8988T (cell line): ENCODE results near the gene SYTL4.

Source experiments
- DNase-seq: peaks from one replicate; pipeline ENCODE4 v3.0.0; 2011

Gene SYTL4

DNA sequence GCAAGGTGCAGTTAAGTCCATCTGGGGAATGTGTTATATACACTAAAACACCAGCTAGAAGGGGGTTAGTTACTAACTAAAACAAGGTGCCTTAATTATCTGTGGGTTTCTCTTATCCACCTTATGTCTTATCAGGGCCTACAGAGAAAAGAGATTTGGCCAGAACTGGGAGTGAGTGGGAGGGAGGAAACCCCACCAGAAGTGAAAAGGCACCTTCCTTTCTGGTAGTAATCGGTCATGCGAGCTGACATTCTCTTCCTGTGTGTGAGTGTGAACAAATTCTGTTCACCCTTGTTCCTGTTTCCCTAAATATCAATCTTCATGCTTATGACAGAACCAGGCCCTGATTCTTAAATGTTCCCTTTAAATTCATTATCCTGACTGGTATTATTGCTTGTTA, 44.4 kb downstream of the SYTL4 start:
- no peak for DNase-seq

DNA sequence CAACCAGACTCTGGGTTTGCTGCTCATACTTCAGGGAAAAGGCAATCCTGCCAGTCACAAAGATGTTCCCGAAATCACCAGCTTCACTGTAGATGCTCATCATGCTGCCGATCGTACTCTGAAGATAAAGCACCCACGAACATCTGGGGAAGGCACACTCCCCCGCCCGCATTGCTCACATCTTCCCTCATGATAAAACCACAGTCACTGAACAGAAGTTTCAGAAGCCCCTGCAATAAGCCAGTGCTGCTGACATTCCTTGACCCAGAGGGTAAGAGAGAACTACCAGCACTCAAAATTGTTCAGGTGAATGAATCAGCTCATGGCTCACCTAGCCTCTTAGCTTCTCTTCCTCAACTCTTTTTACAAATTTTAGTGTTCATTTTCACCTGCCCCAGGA, 44.8 kb downstream of the SYTL4 start:
- DNase-seq: no peak

DNA sequence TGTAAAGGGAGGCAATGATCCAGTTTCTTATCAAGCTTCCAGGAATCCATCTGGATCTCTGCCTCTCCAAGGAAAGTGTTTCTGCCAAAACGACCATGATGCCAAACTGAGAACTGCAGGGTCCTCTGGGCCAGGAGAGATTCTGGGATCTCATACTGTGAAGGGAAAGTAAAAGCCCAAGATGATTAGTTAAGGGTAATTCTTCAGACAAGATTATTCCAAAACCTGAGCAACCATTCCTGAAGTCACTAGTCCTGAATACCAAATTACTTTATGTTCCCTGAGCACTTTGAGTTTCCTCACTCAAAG, 46.0 kb downstream of the SYTL4 start:
- no peak for DNase-seq

DNA sequence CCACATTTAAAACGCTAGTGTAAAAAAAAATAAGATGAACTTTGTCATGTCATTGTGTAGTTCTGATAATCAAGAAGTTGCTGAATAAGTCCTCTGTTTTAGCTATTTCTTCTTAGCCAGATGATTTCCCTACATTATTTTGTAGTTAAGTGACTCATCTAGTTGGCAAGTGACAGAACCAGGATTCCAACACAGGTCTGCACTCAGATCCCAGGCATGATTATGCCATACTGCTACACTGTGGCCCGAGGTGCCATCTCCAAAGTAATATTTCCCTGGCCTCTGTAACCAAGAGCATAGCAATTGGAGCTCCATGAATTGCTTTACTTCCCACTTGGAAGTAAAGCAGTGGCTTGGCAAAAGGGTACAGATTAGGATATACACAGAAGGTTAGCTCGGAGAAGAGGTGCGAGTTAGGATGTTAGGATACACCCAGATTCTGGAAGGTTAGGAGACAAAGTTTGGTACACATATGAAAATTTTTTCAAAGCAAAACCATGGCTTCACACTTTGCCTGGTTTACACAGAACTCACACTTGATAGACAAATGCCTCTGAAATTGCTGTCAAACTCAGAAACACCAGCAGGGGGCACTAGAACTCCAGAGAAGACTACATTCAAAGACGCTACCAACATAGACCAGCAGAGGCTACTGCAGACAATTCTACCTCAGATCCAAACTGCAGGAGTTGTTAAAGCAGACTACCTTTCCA, 46.5 kb downstream of the SYTL4 start:
- DNase-seq: peak; percentile 11

DNA sequence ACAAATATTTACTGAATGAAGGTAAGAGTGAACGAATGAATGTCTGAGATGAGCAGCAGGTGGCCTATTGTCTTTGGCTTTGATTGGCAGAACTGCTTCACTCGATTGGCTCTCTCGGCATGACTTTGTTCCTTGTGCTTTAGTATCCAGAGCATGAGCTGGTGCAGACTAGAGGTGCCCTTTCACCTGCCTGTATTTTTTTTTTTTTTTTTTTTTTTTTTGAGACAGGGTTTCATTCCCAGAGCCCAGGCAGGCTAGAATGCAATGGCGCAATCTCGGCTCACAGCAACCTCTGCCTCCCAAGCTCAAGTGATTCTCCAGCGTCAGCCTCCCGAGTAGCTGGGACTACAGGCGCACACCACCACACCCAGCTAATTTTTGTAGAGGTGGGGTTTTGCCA, 49.0 kb downstream of the SYTL4 start:
- DNase-seq: no peak

DNA sequence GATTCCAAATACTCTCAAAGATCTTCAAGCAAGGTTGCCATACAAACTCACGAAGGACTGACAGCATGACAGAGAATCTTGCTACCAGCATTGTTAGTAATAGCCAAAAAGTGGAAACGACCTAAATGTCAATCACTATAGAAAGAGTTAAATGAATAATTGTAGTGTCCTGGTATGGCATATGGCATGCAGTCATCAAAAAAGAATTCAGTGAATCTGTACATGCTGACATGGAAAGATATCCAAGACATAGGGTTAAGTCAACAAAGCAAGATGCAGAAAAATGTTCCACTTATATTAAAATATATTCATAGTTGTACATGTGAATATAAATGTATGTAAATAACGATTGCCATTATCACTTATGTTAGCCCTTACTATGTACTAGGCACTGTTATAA, 50.3 kb downstream of the SYTL4 start:
- DNase-seq: no peak

DNA sequence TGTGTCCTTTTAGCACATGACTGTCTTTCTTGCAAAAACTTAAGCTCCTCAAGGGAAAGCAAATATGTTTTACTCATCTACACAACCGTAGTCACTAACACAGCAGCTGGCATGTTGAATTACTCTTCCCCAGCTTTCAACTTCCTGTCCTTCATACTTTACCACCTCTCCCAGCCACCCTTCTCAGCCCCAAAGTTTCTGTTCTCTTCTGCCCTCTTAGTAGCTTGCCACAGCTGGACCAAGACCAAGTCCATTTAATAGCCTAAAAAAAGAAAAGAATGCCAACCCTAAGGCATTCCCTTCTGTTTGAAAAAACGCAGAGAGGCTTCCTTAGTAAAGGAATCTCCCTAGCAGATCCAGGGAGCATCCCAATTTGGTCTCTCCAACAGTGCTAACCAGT, 51.2 kb downstream of the SYTL4 start:
- no peak for DNase-seq

DNA sequence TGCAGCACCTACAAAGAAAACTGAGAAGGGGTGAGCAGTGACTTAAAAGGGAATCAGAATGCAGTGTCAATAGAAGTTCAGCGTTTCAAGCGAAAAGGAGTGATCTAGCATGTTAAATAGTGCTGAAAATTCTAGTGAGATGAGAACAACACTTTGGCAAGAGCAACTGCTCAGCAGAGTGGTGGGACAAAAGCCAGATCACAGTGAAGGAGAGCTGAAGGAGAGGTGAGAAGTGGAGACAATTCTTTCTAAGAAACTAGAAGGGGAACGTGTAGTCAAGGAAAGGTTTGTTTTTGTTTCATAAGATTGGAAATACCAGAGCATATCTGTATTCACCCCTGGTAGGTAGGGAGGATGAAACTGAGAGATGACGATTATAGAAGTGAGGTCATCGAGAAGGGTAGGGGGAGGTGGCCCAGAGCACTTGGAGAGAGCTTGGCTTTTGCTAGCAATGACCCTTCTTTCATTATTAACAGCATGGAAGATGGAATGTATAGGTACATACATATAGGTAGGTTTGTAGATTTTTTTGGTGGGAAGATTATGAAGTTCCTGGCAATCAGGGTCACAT, 54.2 kb downstream of the SYTL4 start:
- no peak for DNase-seq

DNA sequence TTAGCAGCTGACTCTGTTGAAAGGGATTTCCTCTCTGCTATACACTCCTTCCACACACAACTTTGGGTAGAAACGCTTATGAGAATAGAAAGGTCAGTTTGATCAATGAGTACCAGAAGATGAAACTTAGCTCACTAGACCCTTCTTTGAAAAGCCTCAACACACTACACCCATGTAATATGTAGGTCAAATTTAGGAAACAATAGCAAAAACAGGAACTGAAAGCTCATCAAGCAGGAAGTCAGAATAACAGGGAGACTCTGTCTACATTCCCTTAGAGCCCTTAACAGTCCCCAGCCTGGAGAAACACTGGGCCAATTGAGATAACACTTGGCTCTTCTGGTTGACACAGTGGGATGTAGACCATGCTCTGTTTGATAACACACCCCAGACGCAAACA, 57.2 kb downstream of the SYTL4 start:
- no peak for DNase-seq

DNA sequence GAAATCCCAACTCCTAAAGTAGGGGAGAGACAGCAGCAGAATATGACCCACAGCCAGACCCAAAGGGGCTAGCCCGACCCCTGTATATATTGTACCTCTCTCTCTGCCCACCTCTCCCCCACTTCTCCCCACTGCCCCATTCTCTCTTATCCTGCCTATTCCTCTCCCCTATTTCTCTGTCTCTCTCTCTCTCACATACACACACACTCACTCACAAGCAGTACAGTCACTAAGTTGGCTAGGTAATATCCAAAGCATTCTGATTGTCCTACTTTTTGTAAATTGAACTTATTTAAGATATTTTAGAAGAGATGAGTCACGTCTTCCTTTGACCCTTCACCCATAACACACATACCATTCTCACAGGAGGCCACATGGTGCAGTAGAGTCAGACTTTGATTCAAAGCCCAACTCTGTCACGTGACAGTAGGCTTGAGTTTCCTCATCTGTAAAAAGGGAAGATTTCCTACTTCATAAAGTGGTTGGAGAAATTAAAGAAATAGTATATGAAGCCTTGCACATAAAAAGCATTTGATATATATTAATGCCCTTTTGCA, 58.4 kb downstream of the SYTL4 start:
- no peak for DNase-seq

DNA sequence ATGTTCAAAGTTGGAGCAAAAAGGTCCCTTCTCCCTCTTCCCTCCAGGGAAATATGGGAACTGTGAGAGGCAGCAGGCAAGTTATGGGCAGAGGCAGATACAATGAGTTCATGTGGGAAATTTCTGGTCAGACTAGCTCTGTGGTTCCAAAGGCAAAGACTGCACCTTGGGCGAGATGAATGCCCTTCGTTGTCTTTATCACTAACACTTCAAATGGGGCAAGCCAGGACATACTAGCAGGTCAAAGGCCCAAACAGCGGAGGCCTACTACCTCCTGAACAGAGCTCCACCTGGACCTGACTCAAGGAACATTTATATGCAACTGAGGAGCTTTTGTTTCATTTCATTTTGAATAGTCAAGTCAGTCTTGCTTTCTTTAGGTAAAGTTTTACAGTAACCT, 59.0 kb downstream of the SYTL4 start:
- no peak for DNase-seq

DNA sequence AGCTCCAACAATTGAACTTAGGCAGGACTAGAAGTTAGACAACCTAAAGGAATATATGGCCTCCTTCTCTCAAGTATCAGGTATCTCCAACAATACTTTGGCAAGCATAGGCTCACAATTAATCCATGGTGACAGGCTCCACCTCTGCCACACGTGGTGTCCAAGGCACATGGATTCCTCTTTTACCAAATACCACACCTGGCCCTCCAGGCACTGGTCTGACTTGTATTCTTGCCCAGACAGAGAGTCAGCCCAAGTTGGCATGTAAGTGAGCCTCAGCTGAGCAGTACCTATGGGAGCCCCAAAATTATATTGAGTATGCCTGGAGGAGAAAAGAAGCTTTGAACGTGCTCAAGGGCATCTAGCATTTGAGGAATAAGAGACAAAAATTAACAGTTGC, 68.3 kb downstream of the SYTL4 start:
- no peak for DNase-seq

DNA sequence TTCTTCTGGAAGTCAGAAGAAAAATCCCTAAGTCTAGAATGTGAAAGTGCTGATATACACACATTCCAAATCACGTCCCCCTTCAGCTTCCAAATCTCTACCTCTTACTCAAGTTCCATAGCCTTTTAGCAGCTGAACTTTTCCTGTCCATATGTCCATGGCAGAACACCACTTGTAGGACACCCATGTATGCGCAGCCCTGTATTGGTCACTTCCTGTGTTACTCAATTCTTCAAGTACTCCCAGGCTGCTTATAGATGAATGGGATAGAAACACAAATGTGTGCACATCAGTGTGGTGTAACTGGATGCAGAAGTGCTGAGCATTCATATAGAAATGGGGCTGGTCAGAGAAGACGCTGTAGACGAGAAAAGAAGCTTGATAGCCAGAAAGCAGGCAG, 69.1 kb downstream of the SYTL4 start:
- no peak for DNase-seq

DNA sequence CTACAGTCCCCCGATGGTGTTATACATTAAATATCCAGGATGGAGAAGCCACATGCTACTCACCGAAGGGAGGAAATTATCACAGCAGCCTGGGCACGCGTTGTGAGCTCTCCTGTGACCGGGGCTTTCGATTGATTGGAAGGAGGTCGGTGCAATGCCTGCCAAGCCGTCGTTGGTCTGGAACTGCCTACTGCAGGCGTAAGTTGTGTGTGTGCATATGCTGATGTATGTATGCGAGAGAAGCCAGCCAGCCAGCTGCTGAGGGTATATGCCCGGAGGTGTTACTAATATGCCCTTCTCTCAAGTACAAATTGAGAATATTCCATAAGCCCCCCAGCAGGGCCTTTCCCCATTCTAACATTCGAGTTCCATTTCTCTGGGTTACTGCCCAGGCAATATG, 69.8 kb downstream of the SYTL4 start:
- DNase-seq: no peak

DNA sequence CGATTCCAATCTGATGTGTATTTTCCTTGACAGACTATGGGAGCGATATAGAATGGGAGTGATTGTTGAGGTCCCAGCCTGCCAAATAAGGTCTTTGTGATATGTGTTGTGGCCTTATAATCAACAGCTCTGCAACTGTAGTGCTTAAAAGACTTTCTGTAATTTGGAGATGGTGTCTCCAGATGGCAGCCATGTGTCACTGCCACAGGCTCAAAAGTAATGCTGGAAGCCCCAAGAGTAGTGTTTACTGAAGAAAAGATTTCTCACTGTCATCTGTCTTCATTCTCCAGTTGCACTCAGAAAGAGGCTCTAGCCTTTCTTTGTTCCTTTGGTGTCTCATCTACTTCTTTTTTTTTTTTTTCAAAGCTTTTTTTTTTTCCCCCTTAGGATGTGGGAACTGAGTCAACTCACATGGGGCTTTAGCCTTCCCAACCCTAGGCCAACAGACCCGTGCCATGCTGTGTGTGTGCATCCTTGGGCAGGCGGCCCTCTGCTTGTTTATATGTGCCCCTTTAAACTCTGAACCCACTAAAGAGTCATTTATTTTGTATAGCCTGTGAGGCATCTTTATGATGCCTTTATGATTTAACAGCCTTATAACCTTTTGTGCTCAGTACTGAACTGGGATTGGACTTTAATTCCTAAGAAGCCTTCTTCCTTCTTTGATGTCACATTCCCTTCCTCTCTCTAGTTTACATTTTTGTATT, 72.3 kb downstream of the SYTL4 start:
- no peak for DNase-seq

DNA sequence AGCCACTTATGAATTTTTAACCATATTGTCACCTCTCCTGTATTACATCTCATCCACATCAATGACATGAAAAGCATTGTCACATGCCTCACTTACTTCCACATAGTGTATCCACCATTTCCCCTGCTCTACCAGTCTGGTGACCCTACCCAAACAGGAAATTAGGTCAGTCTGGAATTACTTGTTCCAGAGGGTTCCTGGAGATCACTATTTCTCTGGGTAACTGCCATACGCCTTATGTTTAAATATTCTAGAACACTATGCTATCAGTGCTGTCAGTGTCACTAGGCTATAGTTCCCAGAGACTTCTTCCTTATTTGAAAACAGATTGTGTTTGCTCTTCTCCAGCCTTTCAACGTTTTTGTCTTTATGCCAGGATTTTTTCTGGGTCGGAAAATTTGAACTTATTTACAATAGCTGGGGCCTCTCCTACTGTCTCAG, 73.0 kb downstream of the SYTL4 start:
- no peak for DNase-seq

DNA sequence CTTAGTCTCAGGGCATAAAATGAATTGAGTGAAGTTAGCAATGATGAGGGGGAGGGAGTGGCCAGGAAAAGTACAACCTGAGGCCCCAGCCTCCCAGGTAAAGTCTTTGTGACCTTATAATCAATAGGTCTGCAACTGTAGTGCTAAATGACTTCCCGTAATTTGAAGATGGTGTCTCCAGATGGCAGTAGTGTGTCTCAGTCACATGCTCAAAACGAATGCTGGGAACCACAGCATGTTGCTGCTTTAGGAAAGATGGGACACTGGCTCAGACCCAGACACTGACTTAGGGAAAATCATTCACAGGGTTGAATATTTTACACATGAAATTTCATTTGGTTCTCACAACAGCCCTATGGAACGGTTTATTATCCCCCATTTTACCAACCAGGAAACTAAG, 77.7 kb downstream of the SYTL4 start:
- no peak for DNase-seq

DNA sequence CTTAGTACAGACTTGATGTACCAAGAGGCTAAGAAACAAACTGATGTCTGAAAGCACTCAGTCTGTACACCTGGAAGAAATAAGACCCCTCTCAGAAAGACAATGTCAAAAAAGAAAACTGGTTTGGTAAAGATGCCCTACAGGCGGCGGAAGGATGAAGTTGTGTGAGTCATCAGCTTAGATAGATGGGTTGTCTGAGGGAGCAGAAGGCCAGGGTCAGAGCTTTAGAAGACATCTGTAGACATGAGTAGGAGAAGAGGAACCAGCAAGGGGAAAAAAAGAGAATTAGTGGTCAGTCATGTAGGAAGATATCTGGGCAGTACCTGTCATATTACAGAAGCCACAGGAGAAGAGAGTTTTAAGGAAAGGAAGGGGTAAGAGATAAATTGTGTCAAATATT, 79.7 kb downstream of the SYTL4 start:
- no peak for DNase-seq

DNA sequence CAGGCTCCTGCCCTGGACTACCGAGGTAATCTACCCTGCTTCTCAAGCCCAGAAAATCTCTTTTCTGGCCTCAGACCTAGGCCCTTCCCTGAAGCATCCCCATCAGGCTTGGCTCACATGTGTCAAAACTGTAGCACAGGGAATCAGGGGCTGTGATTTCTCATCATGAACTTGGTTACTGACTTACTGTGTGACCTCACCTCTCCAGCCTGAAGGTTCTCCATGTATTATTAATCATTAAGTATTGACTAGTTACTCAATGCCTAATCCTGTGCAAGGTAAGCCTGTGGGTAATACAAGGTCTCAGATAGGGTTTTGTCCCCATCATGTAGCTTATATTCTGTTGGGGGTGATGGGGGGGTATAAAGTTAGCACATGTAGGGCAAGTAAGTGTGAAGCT, 81.1 kb downstream of the SYTL4 start:
- DNase-seq: no peak

DNA sequence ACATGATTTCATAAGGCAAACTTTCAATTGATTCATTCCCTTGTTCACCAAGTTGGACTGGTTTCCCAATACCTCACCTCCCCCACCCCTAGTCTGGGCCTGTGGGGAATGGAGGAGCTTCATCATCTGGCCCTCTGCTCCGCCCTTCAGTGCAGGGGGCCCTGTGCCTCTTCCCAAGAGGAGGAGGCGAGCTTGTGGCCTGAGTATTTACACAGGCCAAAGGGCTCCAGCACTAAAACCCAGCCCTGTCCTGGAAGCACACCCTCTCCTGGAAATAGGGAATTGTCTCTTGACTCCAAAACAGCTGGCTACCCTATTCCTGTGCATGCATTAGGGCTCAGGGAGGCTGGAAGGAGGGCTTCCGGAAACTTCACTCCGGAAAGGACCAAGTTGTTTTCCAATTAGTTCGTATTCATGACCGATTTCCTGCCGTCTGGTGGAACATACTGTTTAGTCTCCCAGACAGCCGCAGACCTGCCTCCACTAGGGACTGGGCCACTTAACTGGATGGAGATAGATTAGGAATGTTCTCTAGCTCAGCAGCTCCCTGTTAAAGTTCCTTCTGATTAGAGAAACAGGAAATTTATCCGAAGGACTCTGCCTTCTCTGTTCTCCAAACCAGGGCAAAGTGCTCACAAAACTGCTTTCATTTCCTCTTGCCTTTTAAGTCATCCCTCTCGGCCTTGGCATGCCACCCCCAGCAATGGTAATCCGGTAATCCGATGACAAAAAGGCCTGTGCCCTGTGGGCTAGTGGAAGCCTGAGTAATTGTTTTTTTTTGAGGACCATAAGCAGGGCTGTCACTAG, 82.2 kb downstream of the SYTL4 start:
- no peak for DNase-seq

DNA sequence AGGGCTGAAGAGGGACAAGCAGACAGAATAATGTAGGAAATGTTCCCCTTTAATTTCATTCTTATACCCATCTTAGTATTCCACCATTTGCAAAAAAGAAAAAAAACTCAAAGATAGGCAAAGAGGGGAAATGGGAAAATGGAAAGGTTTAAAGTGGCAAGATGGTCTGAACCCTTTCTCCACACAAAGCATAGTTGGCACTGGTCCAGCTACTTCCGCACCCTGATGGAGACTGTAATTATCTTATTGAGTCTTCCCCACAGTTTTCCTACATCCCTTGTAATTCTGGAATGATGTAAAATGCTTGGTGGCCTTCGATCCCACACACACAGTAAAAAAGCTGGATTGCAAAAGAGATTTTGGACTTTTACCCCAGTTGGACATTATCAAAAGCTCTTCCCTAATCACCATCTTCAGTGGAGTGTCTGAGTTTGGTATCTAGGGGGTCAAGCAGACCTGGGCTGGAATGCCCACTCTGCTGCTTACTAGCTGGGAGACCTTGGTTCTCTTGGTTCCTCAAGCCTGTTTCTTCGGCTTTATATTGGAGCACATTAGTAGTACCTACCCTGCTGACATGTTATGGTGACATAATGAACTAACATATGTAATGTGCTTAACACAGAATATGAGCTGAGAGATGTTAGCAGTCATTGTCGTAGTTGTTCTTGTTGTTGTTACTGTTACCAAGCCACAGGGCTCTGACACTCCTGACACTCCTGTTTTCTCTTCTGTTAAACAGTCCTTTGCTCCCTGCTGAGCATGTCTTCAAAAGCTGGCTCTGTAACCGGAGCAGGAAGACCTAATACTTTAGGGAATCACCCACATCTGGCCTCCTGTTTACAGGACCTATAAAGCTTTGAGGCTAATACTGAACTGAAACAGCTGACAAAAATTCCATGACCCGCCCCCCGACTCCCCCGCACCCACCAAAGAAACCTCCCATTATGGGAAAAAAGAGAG, 83.2 kb downstream of the SYTL4 start:
- no peak for DNase-seq

DNA sequence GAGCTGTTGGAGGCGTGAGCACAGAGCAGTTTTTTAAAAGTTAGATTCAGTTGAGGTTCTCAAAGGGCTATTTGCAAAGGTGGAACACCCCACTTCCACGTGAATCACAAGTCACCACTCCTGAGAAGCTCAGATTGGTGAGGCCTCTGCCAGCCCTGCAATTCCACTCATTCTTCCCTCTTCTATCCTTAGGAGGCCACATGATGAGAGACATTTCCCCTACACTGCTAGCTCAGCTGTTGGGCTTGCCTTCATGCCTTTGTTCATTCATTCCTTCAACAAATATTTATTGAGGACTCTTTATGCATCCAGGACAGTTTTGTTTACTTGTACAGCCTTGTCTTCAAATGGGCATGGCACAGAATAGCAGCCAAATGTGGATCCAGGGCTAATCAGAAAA, 84.2 kb downstream of the SYTL4 start:
- DNase-seq: no peak
